Islet of Langerhans (tissue), 1 donor: Measurements from ENCODE around the gene DIPK1C.

Source experiments
- FAIRE-seq: peaks from one replicate; lab custom pipeline; 2011; peaks lifted over from hg19 to GRCh38; lab: Jason Lieb, UNC

The DIPK1C gene

GRCh38 chr18:74418023-74418422 is 39.1 kb downstream of the DIPK1C start:
- no peak for FAIRE-seq

DNA sequence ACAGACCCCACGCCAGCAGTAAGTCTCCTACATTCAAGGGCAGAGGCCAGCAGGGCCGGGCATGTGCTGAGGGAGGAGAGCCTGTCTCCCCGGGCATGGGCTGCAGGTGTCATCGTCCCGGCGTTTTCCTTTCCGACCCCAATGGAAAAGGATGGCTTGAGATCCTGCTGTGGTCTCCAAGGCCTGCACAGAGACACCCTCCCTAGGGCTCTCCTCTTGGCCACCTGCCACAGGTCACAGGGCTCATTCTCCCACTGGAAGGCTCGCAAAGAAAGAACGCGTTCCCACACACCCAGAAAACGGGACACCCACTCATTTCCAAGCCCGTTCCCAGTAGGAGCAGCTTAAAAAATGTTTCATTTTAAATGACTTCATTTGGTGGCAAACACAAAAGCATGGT is 41.0 kb downstream of the DIPK1C start:
- FAIRE-seq, result no peak

GRCh38 chr18:74414953-74415515 is 42.1 kb downstream of the DIPK1C start:
- FAIRE-seq, result no peak

DNA sequence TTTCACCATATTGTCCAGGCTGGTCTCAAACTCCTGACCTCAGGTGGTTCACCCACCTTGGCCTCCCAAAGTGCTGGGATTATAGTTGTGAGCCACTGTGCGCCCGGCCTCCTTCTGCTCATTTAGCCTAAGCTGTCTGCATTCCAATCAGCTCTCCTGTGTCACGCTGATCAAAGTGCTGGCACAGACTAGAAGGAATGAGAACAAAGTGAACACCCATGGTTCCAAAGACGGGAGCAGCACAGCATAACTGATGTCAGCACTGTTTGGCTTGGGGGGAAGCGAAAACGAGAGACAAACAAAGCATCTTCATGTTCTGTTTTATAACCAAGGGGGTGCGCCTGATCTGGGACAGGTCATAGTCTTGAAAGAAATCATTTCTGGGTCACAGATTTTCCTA is 43.3 kb downstream of the DIPK1C start:
- no peak for FAIRE-seq

DNA sequence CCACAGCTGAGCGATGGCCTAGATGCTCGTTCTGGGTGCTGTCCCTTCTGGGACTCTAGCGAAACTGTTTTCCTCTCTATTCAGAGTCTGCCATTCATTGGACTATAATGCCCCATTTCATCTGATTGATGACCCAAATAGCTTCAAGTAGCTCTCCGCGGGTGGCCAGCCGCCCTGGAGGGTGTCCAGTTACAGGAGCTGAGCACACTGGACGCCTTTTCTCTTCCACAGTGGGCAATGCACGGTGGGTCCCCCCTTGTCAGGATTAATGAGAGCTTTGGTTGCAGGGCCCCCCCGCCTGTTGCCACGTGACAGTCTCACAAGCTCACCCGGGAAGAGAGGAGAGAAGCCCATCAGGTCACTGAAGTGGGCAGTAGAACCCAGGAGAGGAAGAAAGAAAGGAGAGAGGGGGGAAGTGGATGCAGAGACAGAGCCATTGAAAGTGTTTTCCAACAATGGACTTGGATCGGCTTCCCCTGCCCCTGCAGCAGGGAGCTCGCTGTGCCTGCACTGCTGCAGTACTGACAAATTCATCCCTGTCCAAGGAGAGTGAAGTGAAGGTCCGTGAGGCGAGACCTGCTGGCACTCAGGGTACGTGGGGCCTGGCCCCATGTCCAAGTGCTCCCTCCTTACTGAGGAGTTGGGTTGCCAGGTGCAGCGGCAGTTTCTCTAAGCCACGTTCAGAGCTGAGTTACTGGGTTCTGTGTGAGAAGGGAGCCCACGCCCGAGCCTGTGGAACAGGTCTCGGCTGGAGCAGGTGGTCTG is 44.8 kb downstream of the DIPK1C start:
- FAIRE-seq, result no peak

DNA sequence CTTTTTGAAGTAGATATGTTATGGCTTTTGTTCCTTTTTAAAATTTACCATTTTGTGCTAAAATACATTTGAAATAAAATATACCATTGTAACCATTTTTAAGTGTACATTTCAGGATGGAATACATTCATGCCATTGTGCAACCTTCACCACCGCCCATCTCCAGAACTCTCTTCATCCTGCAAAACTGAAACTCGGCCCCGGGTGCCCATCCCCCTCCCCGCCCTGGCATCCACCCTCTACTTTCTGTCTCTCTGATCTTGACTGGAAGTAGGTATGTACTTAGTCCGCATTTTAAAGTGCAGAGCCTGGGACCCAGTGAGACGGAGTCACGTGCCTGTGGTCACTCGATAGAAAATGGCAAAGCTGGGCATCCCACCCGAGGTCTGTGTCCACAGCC is 45.6 kb downstream of the DIPK1C start:
- FAIRE-seq, result no peak

- FAIRE-seq, result no peak
These were observed 46.6 kb downstream of the DIPK1C start for GRCh38 chr18:74410441-74410992.

- no peak for FAIRE-seq
These were observed 49.2 kb downstream of the DIPK1C start for GRCh38 chr18:74407888-74408287.

GRCh38 chr18:74402806-74403433 is 54.2 kb downstream of the DIPK1C start:
- no peak for FAIRE-seq

- FAIRE-seq, result no peak
These were observed 56.3 kb downstream of the DIPK1C start for GRCh38 chr18:74400813-74401212.

DNA sequence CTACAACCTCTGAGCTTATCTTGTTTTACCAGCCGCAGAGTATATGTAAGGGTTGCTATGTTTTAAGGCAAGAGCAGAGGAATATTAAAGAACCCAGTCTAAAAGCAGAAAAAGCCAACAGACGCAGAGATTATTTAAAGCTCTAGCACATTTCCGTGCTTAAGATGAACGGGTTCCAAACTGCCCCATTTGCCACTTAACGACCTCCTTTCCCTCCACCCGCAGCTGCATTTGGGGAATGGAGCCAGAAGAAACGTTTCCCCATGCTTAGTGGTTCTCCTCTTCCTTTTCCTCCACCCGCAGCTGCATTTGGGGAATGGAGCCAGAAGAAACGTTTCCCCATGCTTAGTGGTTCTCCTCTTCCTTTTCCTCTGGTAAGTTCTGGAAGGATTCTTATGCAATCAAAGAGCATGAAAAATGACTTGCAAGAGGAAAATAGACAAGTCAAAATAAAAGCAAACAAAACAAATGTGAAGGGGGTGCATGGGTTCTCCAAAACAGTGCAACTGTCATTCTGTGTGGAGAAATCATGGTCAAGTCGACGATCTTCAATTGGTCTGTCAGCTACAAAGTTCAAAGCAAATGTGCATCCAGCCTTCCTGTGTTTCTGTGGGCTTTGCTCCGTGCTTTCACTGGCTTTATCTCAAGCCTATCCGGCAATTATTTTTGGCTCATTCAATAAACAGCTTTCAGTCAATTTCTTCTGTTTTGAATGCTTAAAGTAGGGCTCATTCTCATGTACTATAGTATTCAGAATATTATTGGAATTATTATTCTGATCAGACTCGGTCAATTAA is 57.8 kb downstream of the DIPK1C start:
- FAIRE-seq, result no peak

GRCh38 chr18:74397572-74397971 is 59.5 kb downstream of the DIPK1C start:
- no peak for FAIRE-seq

DNA sequence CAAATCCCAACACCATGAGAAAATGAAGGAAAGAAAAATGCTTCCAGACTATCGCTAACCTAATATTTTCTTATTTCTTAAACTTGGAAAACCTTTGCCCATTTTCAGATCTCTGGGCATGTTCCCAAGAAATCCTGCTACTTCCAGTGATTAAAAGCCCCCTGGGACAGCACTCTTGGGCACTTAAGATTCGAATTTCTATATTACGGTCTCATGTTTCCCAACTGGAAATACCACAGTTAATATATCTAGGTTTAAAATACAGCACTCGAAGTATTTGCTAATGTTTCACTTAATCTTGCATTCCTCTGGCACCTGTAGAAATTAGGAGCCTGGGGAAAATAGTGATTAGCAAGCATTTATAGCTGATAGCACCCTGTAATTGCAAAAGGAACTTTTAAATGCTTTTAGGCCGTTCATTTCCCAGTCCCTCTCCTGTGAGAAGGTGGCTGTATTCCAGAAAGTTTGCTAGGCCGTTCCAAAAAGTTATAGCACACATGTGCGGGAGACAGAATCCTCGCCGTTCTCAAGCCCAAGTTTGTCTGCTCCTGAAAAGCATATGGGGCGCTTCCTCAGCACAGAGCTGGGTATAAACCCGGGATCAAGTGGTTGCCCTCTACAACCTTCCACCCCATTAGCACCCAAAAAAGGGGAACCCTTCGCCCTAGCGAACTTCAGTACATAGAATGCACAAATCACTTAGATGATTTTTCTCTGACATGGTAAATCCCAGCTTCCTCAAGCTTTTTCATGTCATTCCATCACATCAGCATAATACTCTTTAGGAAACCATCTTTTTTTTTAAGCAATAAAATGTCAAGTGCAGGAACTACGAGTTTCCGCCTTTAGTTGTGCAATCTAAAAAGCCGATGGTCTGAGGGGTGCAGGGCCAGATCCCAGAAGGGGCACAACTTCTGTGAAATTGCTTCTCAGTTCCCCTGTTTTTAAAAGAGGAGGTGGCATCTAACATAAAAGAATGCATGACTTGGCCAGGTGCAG is 60.6 kb downstream of the DIPK1C start:
- FAIRE-seq, result no peak

GRCh38 chr18:74395648-74396154 is 61.4 kb downstream of the DIPK1C start:
- no peak for FAIRE-seq

GRCh38 chr18:74395006-74395405 is 62.1 kb downstream of the DIPK1C start:
- FAIRE-seq, result no peak

- FAIRE-seq, result no peak
These were observed 64.8 kb downstream of the DIPK1C start for GRCh38 chr18:74392323-74392722.

- FAIRE-seq, result no peak
These were observed 66.2 kb downstream of the DIPK1C start for GRCh38 chr18:74390900-74391299.

- FAIRE-seq, result no peak
These were observed 67.1 kb downstream of the DIPK1C start for GRCh38 chr18:74389991-74390390.

- FAIRE-seq, result no peak
These were observed 67.8 kb downstream of the DIPK1C start for GRCh38 chr18:74389171-74389927.

DNA sequence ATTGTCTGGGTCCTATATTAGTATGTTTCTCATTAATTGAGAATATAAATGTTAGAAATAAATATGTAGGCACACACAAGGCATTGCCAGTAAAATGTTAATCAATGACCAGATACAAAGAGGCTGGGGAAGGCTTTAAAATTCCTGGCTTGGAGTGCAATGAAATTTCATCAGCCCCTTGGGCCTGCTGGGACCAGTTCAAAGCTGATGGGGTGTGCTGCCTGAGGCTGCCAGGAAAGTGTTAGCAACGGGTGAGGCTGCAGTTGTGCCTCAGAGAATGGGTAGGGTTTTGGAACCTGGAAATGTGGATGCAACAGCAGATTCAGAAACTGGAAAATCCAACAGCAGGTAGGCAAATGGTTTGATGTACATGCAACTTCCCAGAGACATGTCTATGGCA is 68.9 kb downstream of the DIPK1C start:
- FAIRE-seq, result no peak
